GM19023 (cell line): ENCODE data around the gene GGNBP2.

Experiments used
- ATAC-seq: cut with Tn5 transposase; IDR thresholded peaks from one replicate; pipeline ENCODE4 v1.9.1; 2021; ENCODE audit warnings: mild to moderate bottlenecking, moderate library complexity; ENCODE audit not compliant: unreplicated experiment

Gene GGNBP2

DNA sequence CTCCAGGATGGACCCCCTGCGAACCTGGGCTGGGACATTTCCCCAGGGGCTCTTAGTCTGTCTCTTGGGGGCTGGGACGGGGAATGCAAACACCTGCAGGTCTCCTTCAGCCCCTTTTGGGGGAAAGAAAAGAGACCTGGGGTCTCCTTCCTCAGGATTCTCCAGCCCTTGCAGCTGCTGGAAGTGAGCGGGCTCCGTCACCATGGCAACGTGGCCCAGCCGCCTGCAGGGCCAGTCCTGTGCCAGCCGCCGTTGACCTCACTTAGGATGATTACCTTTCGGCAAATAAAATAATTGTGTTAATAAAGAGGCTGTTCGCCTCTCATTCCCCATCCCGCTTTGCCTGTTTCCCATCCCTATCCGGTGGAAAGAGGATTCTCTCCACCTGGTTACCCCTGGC is 82.4 kb downstream of the GGNBP2 start:
- ATAC-seq = no peak

DNA sequence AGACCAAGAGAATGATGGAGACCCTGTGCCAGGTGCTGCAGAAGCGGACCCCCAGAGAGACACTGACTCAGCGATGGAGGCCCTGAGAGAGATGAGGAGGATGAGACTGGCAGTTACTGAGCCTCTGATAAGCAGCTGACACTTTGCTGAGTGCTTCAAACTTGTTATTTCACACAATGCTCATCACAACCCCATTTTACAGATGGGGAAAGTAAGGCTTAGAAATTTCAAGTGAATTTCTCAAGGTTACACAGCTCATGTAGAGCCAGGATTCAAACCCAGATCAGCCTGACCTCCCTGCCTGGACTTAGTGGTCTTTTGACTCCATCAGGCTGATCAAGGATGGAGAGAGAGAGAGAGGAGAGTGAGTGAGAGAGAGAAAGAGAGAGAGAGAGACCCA is 83.9 kb downstream of the GGNBP2 start:
- no peak for ATAC-seq

DNA sequence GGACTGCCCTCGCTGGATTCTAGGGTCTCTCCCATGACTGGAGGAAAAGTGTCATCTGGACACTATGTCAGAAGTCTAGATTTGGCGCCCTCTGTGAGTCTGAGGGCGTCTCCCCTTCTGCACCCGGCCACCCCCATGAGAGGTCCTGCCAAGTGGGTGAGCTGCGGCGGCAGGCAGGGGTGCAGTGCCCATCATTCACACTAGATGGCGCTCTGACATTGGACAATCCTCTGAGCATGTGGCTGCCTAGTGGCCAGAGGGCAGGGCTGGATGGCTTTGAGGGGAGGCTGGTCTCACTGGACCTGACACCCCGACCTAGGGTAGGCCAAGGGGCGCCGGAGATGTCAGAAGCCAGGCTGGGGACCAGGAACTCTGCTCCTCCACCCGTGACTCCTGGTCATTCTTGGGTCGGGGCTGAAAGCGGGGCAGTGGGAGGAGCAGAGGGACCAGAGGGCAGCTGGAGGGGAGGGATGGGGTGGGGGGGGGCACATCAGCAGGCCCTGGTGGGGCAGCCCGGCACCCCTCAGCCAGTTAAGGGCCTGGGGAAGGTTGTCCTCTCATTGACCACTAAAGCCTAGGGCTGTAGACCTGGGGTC is 84.6 kb downstream of the GGNBP2 start:
- ATAC-seq = no peak

DNA sequence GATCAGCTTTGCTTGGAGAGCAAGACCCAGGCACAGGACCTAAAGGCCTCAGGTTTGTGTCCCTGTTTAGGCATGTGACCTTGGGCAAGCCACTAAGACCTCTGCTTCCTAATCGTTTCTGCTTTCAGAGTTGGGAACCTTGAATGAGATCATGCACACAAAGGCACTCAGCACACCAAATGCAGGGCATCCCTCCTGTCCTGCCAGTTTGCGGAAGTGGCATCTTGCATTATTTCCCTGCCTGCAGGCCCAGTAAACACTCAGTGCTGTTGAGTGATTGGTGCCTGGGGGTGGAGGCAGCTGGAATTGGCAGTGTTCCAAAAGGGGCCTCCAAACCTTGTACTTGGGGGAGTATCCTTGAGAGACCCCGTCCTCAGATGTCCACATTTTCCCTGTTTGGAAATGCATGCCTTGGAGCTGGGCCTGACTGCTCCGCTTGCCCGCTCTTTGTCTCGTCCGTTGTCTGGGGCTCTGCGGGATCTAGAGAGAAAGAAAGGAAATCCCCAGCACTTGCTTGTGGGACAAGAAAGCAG is 85.3 kb downstream of the GGNBP2 start:
- ATAC-seq = no peak

DNA sequence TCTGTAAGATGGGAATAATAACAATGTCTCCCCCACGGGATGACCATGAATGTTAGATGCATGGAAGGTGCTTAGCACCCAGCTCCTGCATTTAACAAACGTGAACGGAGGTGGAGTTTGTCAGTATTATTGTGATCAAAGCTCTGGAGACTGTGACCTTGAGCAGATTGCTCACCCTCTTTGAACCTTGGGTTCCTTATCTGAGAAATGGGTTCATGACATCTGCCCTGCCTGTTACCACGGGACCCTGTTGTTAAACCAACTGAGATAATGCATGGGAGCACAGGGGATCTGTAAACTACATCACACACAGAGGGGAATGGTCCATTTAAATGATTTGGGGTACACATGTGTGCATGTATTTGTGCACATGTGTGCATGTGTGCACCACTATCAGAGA is 86.3 kb downstream of the GGNBP2 start:
- no peak for ATAC-seq

GRCh38 chr17:36632916-36633771 is 88.4 kb downstream of the GGNBP2 start:
- no peak for ATAC-seq
